Measurements from ENCODE around the gene PNLIPRP2. TPM values are rescaled to one million over a fixed set of nuclear protein-coding genes. Genes with fewer than 3 reads are reported as not detected.

The PNLIPRP2 gene
- total RNA-seq, 1 donor from 2014 or later = not detected

DNA sequence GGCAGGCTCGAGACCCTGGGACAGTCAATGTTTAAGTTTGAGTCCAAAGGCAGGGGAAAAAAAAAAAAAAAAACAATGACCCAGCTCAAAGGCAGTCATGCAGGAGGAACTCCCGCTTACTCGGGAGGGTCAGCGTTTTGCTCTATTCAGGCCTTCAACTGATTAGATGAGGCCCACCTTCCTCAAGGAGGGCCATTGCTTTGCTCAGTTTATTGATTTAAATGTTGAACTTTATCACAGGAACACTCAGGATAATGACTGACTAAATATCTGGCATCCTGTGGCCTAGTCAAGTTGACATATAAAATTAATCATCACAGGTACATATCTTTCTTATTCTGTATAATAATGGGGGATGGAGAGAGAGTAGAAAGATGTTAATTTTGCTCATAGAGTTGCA is 69.0 kb downstream of the PNLIPRP2 start:
- Histone ChIP-seq H3K4me1 (ENCODE audit: insufficient read depth, low read length) (peaks cover 10% of the 10 kb centered on the region), H2AFZ (ENCODE audit: low read depth, low read length) (no peak overlapping the region), H3K4me2 (ENCODE audit: low read length) (no peak overlapping the region), H3K9ac (ENCODE audit: low read length) (no peak overlapping the region), H3K36me3 (ENCODE audit: insufficient read depth, low read length) (no peaks in the 10 kb centered on the region), H3K79me2 (ENCODE audit: insufficient read depth, low read length) (no peaks in the 10 kb centered on the region), H4K20me1 (ENCODE audit: insufficient read depth, low read length) (no peaks in the 10 kb centered on the region), H3K27me3 (ENCODE audit: insufficient read depth, low read length) (no peaks in the 10 kb centered on the region), H3K27ac (ENCODE audit: low read depth, low read length) (no peak overlapping the region), H3K4me3 (ENCODE audit: insufficient read depth, low read depth, low read length) (no peak overlapping the region), H3K9me3 (ENCODE audit: insufficient read depth, low read depth, low read length) (no peaks in the 10 kb centered on the region)
- H3K36me3 Mint-ChIP-seq (ENCODE audit: low read depth, unreplicated experiment) = peaks cover 12% of the 10 kb centered on the region
- FAIRE-seq (no peak), DNase-seq (ENCODE audit: low read depth) (no peak)
- no peaks in the 10 kb centered on the region for H3K9me3 Mint-ChIP-seq (ENCODE audit: unreplicated experiment)
- peaks cover 24% of the 10 kb centered on the region for H3K4me1 Mint-ChIP-seq (ENCODE audit: low read depth, unreplicated experiment)
- peaks cover 19% of the 10 kb centered on the region for H3K27me3 Mint-ChIP-seq (ENCODE audit: low read depth, unreplicated experiment)
- no peak overlapping the region for H3K4me3 Mint-ChIP-seq (ENCODE audit: unreplicated experiment)
- TF ChIP-seq, protein P1, sequence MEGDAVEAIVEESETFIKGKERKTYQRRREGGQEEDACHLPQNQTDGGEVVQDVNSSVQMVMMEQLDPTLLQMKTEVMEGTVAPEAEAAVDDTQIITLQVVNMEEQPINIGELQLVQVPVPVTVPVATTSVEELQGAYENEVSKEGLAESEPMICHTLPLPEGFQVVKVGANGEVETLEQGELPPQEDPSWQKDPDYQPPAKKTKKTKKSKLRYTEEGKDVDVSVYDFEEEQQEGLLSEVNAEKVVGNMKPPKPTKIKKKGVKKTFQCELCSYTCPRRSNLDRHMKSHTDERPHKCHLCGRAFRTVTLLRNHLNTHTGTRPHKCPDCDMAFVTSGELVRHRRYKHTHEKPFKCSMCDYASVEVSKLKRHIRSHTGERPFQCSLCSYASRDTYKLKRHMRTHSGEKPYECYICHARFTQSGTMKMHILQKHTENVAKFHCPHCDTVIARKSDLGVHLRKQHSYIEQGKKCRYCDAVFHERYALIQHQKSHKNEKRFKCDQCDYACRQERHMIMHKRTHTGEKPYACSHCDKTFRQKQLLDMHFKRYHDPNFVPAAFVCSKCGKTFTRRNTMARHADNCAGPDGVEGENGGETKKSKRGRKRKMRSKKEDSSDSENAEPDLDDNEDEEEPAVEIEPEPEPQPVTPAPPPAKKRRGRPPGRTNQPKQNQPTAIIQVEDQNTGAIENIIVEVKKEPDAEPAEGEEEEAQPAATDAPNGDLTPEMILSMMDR (IDR thresholded peaks at IDR 0.05; ENCODE audit: insufficient read depth, low read depth, low read length) = no peak
- no peak for TF ChIP-seq EZH2 (IDR thresholded peaks at IDR 0.05; ENCODE audit: insufficient read depth, low read length)
- H3K27ac Mint-ChIP-seq (ENCODE audit: unreplicated experiment) = no peak overlapping the region

- H3K4me3 Mint-ChIP-seq (ENCODE audit: unreplicated experiment) = no peak overlapping the region
- H3K27me3 Mint-ChIP-seq (ENCODE audit: low read depth, unreplicated experiment) = peaks cover 23% of the 10 kb centered on the region
- DNase-seq (ENCODE audit: low read depth) (no peak), FAIRE-seq (no peak)
- Histone ChIP-seq H2AFZ (ENCODE audit: low read depth, low read length) (no peak overlapping the region), H3K4me3 (ENCODE audit: insufficient read depth, low read depth, low read length) (no peak overlapping the region), H3K36me3 (ENCODE audit: insufficient read depth, low read length) (no peaks in the 10 kb centered on the region), H3K27me3 (ENCODE audit: insufficient read depth, low read length) (no peaks in the 10 kb centered on the region), H3K9ac (ENCODE audit: low read length) (no peak overlapping the region), H3K9me3 (ENCODE audit: insufficient read depth, low read depth, low read length) (no peaks in the 10 kb centered on the region), H3K27ac (ENCODE audit: low read depth, low read length) (no peak overlapping the region), H3K79me2 (ENCODE audit: insufficient read depth, low read length) (no peaks in the 10 kb centered on the region), H3K4me2 (ENCODE audit: low read length) (no peak overlapping the region), H4K20me1 (ENCODE audit: insufficient read depth, low read length) (no peaks in the 10 kb centered on the region), H3K4me1 (ENCODE audit: insufficient read depth, low read length) (peaks cover 10% of the 10 kb centered on the region)
- no peak overlapping the region for H3K27ac Mint-ChIP-seq (ENCODE audit: unreplicated experiment)
- TF ChIP-seq EZH2 (IDR thresholded peaks at IDR 0.05; ENCODE audit: insufficient read depth, low read length) = no peak
- TF ChIP-seq, protein P1 (IDR thresholded peaks at IDR 0.05; ENCODE audit: insufficient read depth, low read depth, low read length) = peak; percentile 33
- no peaks in the 10 kb centered on the region for H3K9me3 Mint-ChIP-seq (ENCODE audit: unreplicated experiment)
- H3K36me3 Mint-ChIP-seq (ENCODE audit: low read depth, unreplicated experiment) = peaks cover 12% of the 10 kb centered on the region
- H3K4me1 Mint-ChIP-seq (ENCODE audit: low read depth, unreplicated experiment) = peaks cover 25% of the 10 kb centered on the region
Measured at GRCh38 chr10:116690356-116691322, 69.9 kb downstream of the PNLIPRP2 start.

DNA sequence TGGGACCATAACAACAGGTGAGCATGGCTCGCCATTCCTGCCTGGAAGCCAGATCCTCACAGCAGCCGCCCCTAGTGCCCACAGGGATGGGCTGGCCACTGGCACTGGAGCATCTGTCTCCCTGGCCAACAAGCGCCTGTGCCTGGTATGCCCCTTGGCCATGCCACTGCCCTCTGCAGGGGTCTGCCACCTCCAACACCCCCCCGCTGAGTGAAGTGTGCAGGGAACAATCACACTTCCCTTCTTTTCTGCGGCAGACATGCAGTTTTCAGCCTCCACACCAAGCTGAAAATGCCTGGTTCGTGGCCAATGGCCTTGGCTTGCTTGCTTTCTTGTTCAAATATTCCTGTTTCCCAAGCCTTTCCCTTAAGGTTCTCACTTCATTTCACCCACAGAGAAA is 70.9 kb downstream of the PNLIPRP2 start:
- Mint-ChIP-seq H3K4me3 (ENCODE audit: unreplicated experiment) (no peak overlapping the region), H3K4me1 (ENCODE audit: low read depth, unreplicated experiment) (peaks cover 25% of the 10 kb centered on the region), H3K27ac (ENCODE audit: unreplicated experiment) (no peak overlapping the region), H3K36me3 (ENCODE audit: low read depth, unreplicated experiment) (peaks cover 12% of the 10 kb centered on the region), H3K9me3 (ENCODE audit: unreplicated experiment) (no peaks in the 10 kb centered on the region), H3K27me3 (ENCODE audit: low read depth, unreplicated experiment) (peaks cover 29% of the 10 kb centered on the region)
- H3K79me2 ChIP-seq (ENCODE audit: insufficient read depth, low read length) = no peaks in the 10 kb centered on the region
- no peaks in the 10 kb centered on the region for H3K27me3 ChIP-seq (ENCODE audit: insufficient read depth, low read length)
- no peaks in the 10 kb centered on the region for H4K20me1 ChIP-seq (ENCODE audit: insufficient read depth, low read length)
- H3K36me3 ChIP-seq (ENCODE audit: insufficient read depth, low read length) = no peaks in the 10 kb centered on the region
- no peak overlapping the region for H2AFZ ChIP-seq (ENCODE audit: low read depth, low read length)
- no peaks in the 10 kb centered on the region for H3K9me3 ChIP-seq (ENCODE audit: insufficient read depth, low read depth, low read length)
- H3K27ac ChIP-seq (ENCODE audit: low read depth, low read length) = no peak overlapping the region
- DNase-seq (ENCODE audit: low read depth) = peak; percentile 18
- H3K4me2 ChIP-seq (ENCODE audit: low read length) = no peak overlapping the region
- no peak overlapping the region for H3K9ac ChIP-seq (ENCODE audit: low read length)
- peaks cover 10% of the 10 kb centered on the region for H3K4me1 ChIP-seq (ENCODE audit: insufficient read depth, low read length)
- no peak overlapping the region for H3K4me3 ChIP-seq (ENCODE audit: insufficient read depth, low read depth, low read length)
- FAIRE-seq = no peak
- no peak for TF ChIP-seq EZH2 (IDR thresholded peaks at IDR 0.05; ENCODE audit: insufficient read depth, low read length)
- TF ChIP-seq, protein P1 (IDR thresholded peaks at IDR 0.05; ENCODE audit: insufficient read depth, low read depth, low read length) = no peak
